ENCODE results near the gene PCGF3.
"Not testable (repeated sequence)": the region's sequence is repeated elsewhere in the genome, so short reads cannot be mapped to it uniquely, and the experiment has no call there.

Gene PCGF3

GRCh38 chr4:734951-735350 lies 29.3 kb downstream of the PCGF3 start:
- Histone ChIP-seq H3K79me2 (ENCODE audit: low read length) (peaks cover 4% of the 10 kb centered on the region; the same call in 1 of the 2 replicates), H4K20me1 (ENCODE audit: insufficient read depth, low read length) (no peaks in the 10 kb centered on the region; the same call in 1 of the 2 replicates), H2AFZ (ENCODE audit: low read depth, low read length) (no peak overlapping the region), H3K27ac (ENCODE audit: low read length) (no peak overlapping the region), H3K4me3 (ENCODE audit: low read length) (no peak overlapping the region), H3K36me3 (replicated peaks; ENCODE audit: low read depth, low read length) (peaks cover 54% of the 10 kb centered on the region), H3K4me2 (ENCODE audit: low read length) (no peak overlapping the region), H3K9ac (ENCODE audit: low read length) (no peak overlapping the region), H3K27me3 (ENCODE audit: low read depth, low read length) (no peaks in the 10 kb centered on the region), H3K9me3 (ENCODE audit: insufficient read depth, low read length) (no peaks in the 10 kb centered on the region), H3K4me1 (ENCODE audit: low read length) (no peaks in the 10 kb centered on the region)
- TF ChIP-seq EZH2phosphoT487 (IDR thresholded peaks at IDR 0.05; ENCODE audit: low read depth) (no peak), CTCF (IDR thresholded peaks at IDR 0.05; ENCODE audit: low read depth, low read length) (no peak)

GRCh38 chr4:735583-735982 lies 30.0 kb downstream of the PCGF3 start:
- Histone ChIP-seq H3K4me3 (ENCODE audit: low read length) (no peak overlapping the region), H3K79me2 (ENCODE audit: low read length) (no peaks in the 10 kb centered on the region), H3K4me1 (ENCODE audit: low read length) (no peaks in the 10 kb centered on the region), H3K27ac (ENCODE audit: low read length) (no peak overlapping the region), H2AFZ (ENCODE audit: low read depth, low read length) (no peak overlapping the region), H3K9me3 (ENCODE audit: insufficient read depth, low read length) (no peaks in the 10 kb centered on the region), H3K9ac (ENCODE audit: low read length) (no peak overlapping the region), H3K27me3 (ENCODE audit: low read depth, low read length) (no peaks in the 10 kb centered on the region), H4K20me1 (ENCODE audit: insufficient read depth, low read length) (no peaks in the 10 kb centered on the region; the same call in 1 of the 2 replicates), H3K36me3 (replicated peaks; ENCODE audit: low read depth, low read length) (peaks cover 52% of the 10 kb centered on the region), H3K4me2 (ENCODE audit: low read length) (no peak overlapping the region)
- TF ChIP-seq CTCF (IDR thresholded peaks at IDR 0.05; ENCODE audit: low read depth, low read length) = no peak
- TF ChIP-seq EZH2phosphoT487 (IDR thresholded peaks at IDR 0.05; ENCODE audit: low read depth) = no peak

GRCh38 chr4:736561-736960 lies 30.9 kb downstream of the PCGF3 start:
- H3K4me3 ChIP-seq (ENCODE audit: low read length); H3K79me2 ChIP-seq (ENCODE audit: low read length); H3K4me1 ChIP-seq (ENCODE audit: low read length); H3K27ac ChIP-seq (ENCODE audit: low read length); H4K20me1 ChIP-seq (ENCODE audit: insufficient read depth, low read length); H3K9me3 ChIP-seq (ENCODE audit: insufficient read depth, low read length); H2AFZ ChIP-seq (ENCODE audit: low read depth, low read length); H3K4me2 ChIP-seq (ENCODE audit: low read length); H3K27me3 ChIP-seq (ENCODE audit: low read depth, low read length); H3K9ac ChIP-seq (ENCODE audit: low read length): not testable (repeated sequence)
- peaks cover 45% of the 10 kb centered on the region for H3K36me3 ChIP-seq (replicated peaks; ENCODE audit: low read depth, low read length)

GRCh38 chr4:738781-739280 lies 33.2 kb downstream of the PCGF3 start:
- no peak overlapping the region for H3K4me2 ChIP-seq (ENCODE audit: low read length)

More at GRCh38 chr4:738781-739280, 33.2 kb downstream of the PCGF3 start:
- Histone ChIP-seq H3K4me1 (ENCODE audit: low read length) (no peaks in the 10 kb centered on the region), H3K27me3 (ENCODE audit: low read depth, low read length) (no peaks in the 10 kb centered on the region), H3K4me3 (ENCODE audit: low read length) (no peak overlapping the region), H3K9me3 (ENCODE audit: insufficient read depth, low read length) (no peaks in the 10 kb centered on the region), H3K9ac (ENCODE audit: low read length) (no peak overlapping the region), H3K36me3 (replicated peaks; ENCODE audit: low read depth, low read length) (peaks cover 30% of the 10 kb centered on the region), H2AFZ (ENCODE audit: low read depth, low read length) (no peak overlapping the region), H4K20me1 (ENCODE audit: insufficient read depth, low read length) (peaks cover 1% of the 10 kb centered on the region; the same call in 1 of the 2 replicates), H3K79me2 (ENCODE audit: low read length) (no peaks in the 10 kb centered on the region), H3K27ac (ENCODE audit: low read length) (no peak overlapping the region)
- TF ChIP-seq CTCF (IDR thresholded peaks at IDR 0.05; ENCODE audit: low read depth, low read length) = no peak
- no peak for TF ChIP-seq EZH2phosphoT487 (IDR thresholded peaks at IDR 0.05; ENCODE audit: low read depth)

Data from OCI-LY3 (cell line).